ENCODE measurements around the gene CHIT1.
"Not testable (repeated sequence)": the region's sequence is repeated elsewhere in the genome, so short reads cannot be mapped to it uniquely, and the experiment has no call there.

CHIT1 gene

GRCh38 chr1:203264052-203264501, 34.6 kb upstream of the CHIT1 start:
- no peak overlapping the region for H3K4me3 ChIP-seq
- H3K27ac ChIP-seq = no peak overlapping the region
- no peak for DNase-seq (ENCODE audit: low spot score)
- TF ChIP-seq, protein P1, sequence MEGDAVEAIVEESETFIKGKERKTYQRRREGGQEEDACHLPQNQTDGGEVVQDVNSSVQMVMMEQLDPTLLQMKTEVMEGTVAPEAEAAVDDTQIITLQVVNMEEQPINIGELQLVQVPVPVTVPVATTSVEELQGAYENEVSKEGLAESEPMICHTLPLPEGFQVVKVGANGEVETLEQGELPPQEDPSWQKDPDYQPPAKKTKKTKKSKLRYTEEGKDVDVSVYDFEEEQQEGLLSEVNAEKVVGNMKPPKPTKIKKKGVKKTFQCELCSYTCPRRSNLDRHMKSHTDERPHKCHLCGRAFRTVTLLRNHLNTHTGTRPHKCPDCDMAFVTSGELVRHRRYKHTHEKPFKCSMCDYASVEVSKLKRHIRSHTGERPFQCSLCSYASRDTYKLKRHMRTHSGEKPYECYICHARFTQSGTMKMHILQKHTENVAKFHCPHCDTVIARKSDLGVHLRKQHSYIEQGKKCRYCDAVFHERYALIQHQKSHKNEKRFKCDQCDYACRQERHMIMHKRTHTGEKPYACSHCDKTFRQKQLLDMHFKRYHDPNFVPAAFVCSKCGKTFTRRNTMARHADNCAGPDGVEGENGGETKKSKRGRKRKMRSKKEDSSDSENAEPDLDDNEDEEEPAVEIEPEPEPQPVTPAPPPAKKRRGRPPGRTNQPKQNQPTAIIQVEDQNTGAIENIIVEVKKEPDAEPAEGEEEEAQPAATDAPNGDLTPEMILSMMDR (IDR thresholded peaks at IDR 0.05) = no peak

- DNase-seq (ENCODE audit: low spot score) = no peak
- Histone ChIP-seq H3K27ac (no peak overlapping the region), H3K4me3 (no peak overlapping the region)
- TF ChIP-seq, protein P1 (IDR thresholded peaks at IDR 0.05) = no peak
Observed at GRCh38 chr1:203263496-203263895, 34.0 kb upstream of the CHIT1 start.

DNA sequence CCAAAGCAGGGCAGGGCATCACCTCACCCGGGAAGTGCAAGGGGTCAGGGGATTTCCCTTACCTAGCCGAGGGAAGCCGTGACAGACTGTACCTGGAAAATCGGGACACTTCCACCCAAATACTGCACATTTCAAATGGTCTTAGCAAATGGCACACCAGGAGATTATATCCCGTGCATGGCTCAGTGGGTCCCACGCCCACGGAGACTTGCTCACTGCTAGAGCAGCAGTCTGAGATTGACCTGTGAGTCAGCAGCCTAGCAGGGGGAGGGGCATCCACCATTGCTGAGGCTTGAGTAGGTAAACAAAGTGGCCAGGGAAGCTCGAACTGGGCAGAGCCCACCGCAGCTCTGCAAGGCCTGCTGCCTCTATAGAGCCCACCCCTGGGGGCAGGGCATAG, 27.2 kb upstream of the CHIT1 start:
- H3K4me3 ChIP-seq; H3K27ac ChIP-seq; DNase-seq (ENCODE audit: low spot score): not testable (repeated sequence)

DNA sequence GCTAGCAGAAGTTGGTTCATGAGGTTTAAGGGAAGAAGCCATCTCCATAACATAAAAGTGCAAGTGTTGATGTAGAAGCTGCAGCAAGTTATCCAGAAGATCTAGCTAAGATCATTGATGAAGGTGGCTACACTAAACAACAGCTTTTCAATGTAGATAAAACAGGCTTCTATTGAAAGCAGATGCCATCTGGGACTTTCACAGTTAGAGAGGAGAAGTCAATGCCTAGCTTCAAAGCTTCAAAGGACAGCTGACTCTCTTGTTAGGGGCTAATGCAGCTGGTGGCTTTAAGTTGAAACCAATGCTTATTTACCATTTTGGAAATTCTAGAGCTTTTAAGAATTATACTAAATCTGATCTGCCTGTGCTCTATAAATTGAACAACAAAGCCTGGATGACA, 25.3 kb upstream of the CHIT1 start:
- not testable (repeated sequence) for DNase-seq (ENCODE audit: low spot score); H3K4me3 ChIP-seq; H3K27ac ChIP-seq

DNA sequence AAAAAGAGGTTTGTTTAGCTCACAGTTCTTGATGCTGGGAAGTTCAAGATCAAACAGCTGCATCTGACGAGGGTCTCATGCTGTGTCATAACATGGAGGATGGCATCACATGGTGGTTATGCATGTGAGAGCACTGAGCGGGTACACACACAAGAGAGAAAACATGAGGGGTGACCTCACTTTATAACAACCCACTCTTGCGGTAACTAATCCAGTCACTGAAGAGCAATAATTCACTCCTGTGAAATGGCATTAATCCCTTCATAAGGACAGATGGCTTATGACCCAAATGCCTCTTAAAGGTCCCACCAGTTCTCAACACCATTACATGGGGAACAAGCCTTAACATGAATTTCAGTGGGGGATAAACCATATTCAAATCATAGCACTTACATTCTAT, 23.2 kb upstream of the CHIT1 start:
- TF ChIP-seq, protein P1 (IDR thresholded peaks at IDR 0.05) = no peak

GRCh38 chr1:203251466-203251865, 22.0 kb upstream of the CHIT1 start:
- H3K4me3 ChIP-seq = no peak overlapping the region
- TF ChIP-seq, protein P1 (IDR thresholded peaks at IDR 0.05) = no peak
- DNase-seq (ENCODE audit: low spot score) = no peak
- no peak overlapping the region for H3K27ac ChIP-seq

More for the DNA sequence above, 23.2 kb upstream of the CHIT1 start:
- no peak overlapping the region for H3K27ac ChIP-seq
- no peak for DNase-seq (ENCODE audit: low spot score)
- H3K4me3 ChIP-seq = no peak overlapping the region

DNA sequence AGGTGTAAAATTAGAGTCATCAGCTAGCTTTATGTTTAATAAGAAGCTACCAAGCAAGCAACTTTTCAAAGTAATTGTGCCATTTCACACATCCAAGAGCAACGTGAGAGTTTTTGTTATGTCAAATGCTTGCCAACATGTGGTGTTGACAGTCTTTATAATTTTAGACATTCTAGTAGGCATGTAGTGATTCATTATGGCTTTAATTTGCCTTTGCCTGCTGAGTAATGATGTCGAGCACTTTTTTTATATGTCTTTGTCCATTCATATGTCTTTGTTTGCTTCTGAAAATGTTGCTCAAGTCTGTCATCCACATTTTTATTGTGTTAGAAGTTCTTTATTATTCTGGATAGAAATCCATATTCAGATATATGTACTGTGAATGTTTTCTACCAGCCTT, 21.4 kb upstream of the CHIT1 start:
- H3K4me3 ChIP-seq = no peak overlapping the region
- TF ChIP-seq, protein P1 (IDR thresholded peaks at IDR 0.05) = no peak

DNA sequence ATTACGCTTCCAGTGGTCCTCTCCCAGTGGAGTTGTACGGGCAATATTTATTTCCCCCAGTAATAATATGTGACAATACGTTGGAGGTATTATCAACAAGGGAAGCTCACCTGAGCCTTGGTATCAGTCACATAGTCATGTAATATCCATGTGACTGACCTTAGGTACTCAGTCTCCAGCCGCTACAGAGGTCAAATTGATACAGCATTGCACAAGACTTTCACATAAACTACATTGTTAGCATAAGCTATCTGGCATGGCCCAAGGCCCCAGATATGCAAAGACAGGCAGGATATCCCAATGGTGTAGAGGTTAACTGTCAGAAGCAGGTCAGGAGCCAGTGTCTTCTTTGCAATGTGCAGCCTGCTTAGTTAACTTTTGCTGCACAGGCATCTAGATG, 15.3 kb upstream of the CHIT1 start:
- Histone ChIP-seq H3K4me3 (no peak overlapping the region), H3K27ac (no peak overlapping the region)
- TF ChIP-seq, protein P1 (IDR thresholded peaks at IDR 0.05) = no peak
- no peak for DNase-seq (ENCODE audit: low spot score)

More for the DNA sequence above, 21.4 kb upstream of the CHIT1 start:
- no peak for DNase-seq (ENCODE audit: low spot score)
- no peak overlapping the region for H3K27ac ChIP-seq

- not testable (repeated sequence) for H3K4me3 ChIP-seq; H3K27ac ChIP-seq; DNase-seq (ENCODE audit: low spot score)
Observed at GRCh38 chr1:203241708-203242107, 12.2 kb upstream of the CHIT1 start.
